ENCODE results near the gene GPRASP2. TPM values are rescaled to one million over a fixed set of nuclear protein-coding genes. Genes with fewer than 3 reads are reported as not detected.
A peak's percentile ranks its signal among the peaks of the same experiment; 100 is the strongest.
"Not testable (repeated sequence)": the region's sequence is repeated elsewhere in the genome, so short reads cannot be mapped to it uniquely, and the experiment has no call there.

The GPRASP2 gene
- total RNA-seq (2014; rRNA removed; shearing (Covaris generic)): 7.2 and 9.8 TPM in 2 replicates
- polyA plus RNA-seq (2014; cell fraction: nucleus; rRNA removed): 4.0 and 7.6 TPM in 2 replicates

GRCh38 chrX:102712216-102712966, at the start of gene GPRASP2:
TSS of gene GPRASP2 (plus strand) at chrX:102712448. CDS start at chrX:102714870, 2,422 bp downstream.
- DNase-seq (ENCODE audit: extremely low read depth, low read depth): no peak

- not testable (repeated sequence) for DNase-seq (ENCODE audit: extremely low read depth, low read depth)
These were observed 48.4 kb upstream of the GPRASP2 start for GRCh38 chrX:102663820-102664219.

- not testable (repeated sequence) for DNase-seq (ENCODE audit: extremely low read depth, low read depth)
These were observed 45.2 kb upstream of the GPRASP2 start for GRCh38 chrX:102667034-102667433.

GRCh38 chrX:102669526-102669925, 42.7 kb upstream of the GPRASP2 start:
- no peak for DNase-seq (ENCODE audit: extremely low read depth, low read depth)

GRCh38 chrX:102672856-102673255, 39.4 kb upstream of the GPRASP2 start:
- no peak for DNase-seq (ENCODE audit: extremely low read depth, low read depth)

- DNase-seq (ENCODE audit: extremely low read depth, low read depth): not testable (repeated sequence)
These were observed 34.8 kb upstream of the GPRASP2 start for GRCh38 chrX:102677479-102677878.

- no peak for DNase-seq (ENCODE audit: extremely low read depth, low read depth)
These were observed 27.3 kb upstream of the GPRASP2 start for GRCh38 chrX:102684772-102685520.

GRCh38 chrX:102694749-102695148, 17.5 kb upstream of the GPRASP2 start:
- no peak for DNase-seq (ENCODE audit: extremely low read depth, low read depth)

GRCh38 chrX:102696306-102696705, 15.9 kb upstream of the GPRASP2 start:
- no peak for DNase-seq (ENCODE audit: extremely low read depth, low read depth)

- DNase-seq (ENCODE audit: extremely low read depth, low read depth): no peak
These were observed 14.8 kb upstream of the GPRASP2 start for GRCh38 chrX:102697494-102697893.

GRCh38 chrX:102708900-102709299, 3.3 kb upstream of the GPRASP2 start:
- no peak for DNase-seq (ENCODE audit: extremely low read depth, low read depth)

GRCh38 chrX:102711872-102712215, 404 bp upstream of the GPRASP2 start:
- DNase-seq (ENCODE audit: extremely low read depth, low read depth): no peak

GRCh38 chrX:102712981-102713625, 855 bp downstream of the GPRASP2 start:
- DNase-seq (ENCODE audit: extremely low read depth, low read depth): peak; percentile 57

GRCh38 chrX:102714994-102715393, 2.7 kb downstream of the GPRASP2 start:
- no peak for DNase-seq (ENCODE audit: extremely low read depth, low read depth)

GRCh38 chrX:102715967-102716366, 3.7 kb downstream of the GPRASP2 start:
- no peak for DNase-seq (ENCODE audit: extremely low read depth, low read depth)

GRCh38 chrX:102720237-102721168, 8.3 kb downstream of the GPRASP2 start, which contains the start of gene GPRASP3:
TSS of gene GPRASP3 (plus strand) at chrX:102720743. CDS start at chrX:102748996, 28,253 bp downstream.
- peak; percentile 74 for DNase-seq (ENCODE audit: extremely low read depth, low read depth)

- not testable (repeated sequence) for DNase-seq (ENCODE audit: extremely low read depth, low read depth)
These were observed 8.9 kb downstream of the GPRASP2 start for GRCh38 chrX:102721169-102721506.

- DNase-seq (ENCODE audit: extremely low read depth, low read depth): no peak
These were observed 11.2 kb downstream of the GPRASP2 start for GRCh38 chrX:102723456-102723855.

GRCh38 chrX:102727761-102728160, 15.5 kb downstream of the GPRASP2 start:
- no peak for DNase-seq (ENCODE audit: extremely low read depth, low read depth)

- DNase-seq (ENCODE audit: extremely low read depth, low read depth): no peak
These were observed 16.4 kb downstream of the GPRASP2 start for GRCh38 chrX:102728646-102729045.
